GM19025 (cell line): ENCODE measurements around the gene ACTR6.

Experiments used
- ATAC-seq: cut with Tn5 transposase; IDR thresholded peaks from one replicate; pipeline ENCODE4 v1.9.1; 2021; ENCODE audit warnings: mild to moderate bottlenecking, low read depth, moderate library complexity; ENCODE audit not compliant: unreplicated experiment

The ACTR6 gene

GRCh38 chr12:100265732-100266584 lies 65.3 kb downstream of the ACTR6 start:
- ATAC-seq: peak; percentile 9

GRCh38 chr12:100266585-100266834 lies 65.9 kb downstream of the ACTR6 start:
- peak; percentile 79 for ATAC-seq

- ATAC-seq: peak; percentile 86
These were observed 66.4 kb downstream of the ACTR6 start, which contains the start of the genes DEPDC4 and SCYL2 for GRCh38 chr12:100266835-100267602. Gene DEPDC4 (minus strand): TSS chr12:100267079. CDS start chr12:100267076, 3 bp downstream. Gene SCYL2 (plus strand): TSS chr12:100267177. CDS start chr12:100282971, 15,794 bp downstream.

- peak; percentile 11 for ATAC-seq
These were observed 67.1 kb downstream of the ACTR6 start for GRCh38 chr12:100267603-100268281.

- no peak for ATAC-seq
These were observed 68.4 kb downstream of the ACTR6 start for GRCh38 chr12:100268835-100269564.

DNA sequence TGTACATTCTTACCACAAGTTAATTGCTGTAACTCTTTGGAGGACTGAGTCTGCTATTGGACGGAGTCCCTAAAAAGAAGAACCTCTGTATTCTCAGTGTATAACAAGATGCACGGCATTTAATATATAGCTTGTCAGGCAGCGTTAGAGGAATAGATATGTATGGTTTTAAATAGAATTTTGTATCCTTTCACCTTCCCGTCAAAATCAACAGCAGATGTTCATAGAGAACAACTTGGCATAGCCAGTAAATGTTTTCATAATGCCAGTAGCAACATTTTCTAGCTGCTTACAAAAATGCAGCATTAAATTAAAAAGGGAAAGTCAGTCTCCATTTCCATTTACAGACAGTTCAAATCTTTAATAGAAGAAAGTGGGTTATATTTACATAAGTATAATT lies 73.2 kb downstream of the ACTR6 start:
- ATAC-seq: no peak
